Activated naive CD4-positive, alpha-beta T cell treated with anti-CD3 and anti-CD28 coated beads for 36 hours (primary cell): ENCODE results near the gene CAMTA1. TPM values are rescaled to one million over a fixed set of nuclear protein-coding genes. Genes with fewer than 3 reads are reported as not detected.

Experiments used
- CTCF ChIA-PET: fragments of 350-600 bp; sonication (Branson Sonifier 250); formaldehyde crosslinking; loops from one replicate; lab custom pipeline; 2021; ENCODE audit warnings: antibody characterized with exemption; lab: Charles Lee
- DNase-seq: peaks from one replicate; pipeline ENCODE4 v3.0.0-alpha.2; 2020
- H3K27ac Mint-ChIP-seq: one replicate; pipeline ENCODE4 v1.8.0; 2021; ENCODE audit warnings: mild to moderate bottlenecking, mixed read lengths
- H3K27me3 Mint-ChIP-seq: one replicate; pipeline ENCODE4 v1.8.0; 2021; ENCODE audit warnings: low read depth, mixed read lengths
- H3K36me3 Mint-ChIP-seq: one replicate; pipeline ENCODE4 v1.8.0; 2021; ENCODE audit warnings: low read depth, mixed read lengths
- H3K4me1 Mint-ChIP-seq: one replicate; pipeline ENCODE4 v1.8.0; 2021; ENCODE audit warnings: low read depth, mixed read lengths
- H3K4me3 Mint-ChIP-seq: one replicate; pipeline ENCODE4 v1.8.0; 2021; ENCODE audit warnings: mild to moderate bottlenecking, moderate library complexity, mixed read lengths
- H3K9me3 Mint-ChIP-seq: one replicate; pipeline ENCODE4 v1.8.0; 2021; ENCODE audit warnings: mixed read lengths
- intact Hi-C: fragments of 100-400 bp; cut with micrococcal nuclease; formaldehyde crosslinking; loops from one replicate; pipeline ENCODE4 v1.15.1; 2023
- total RNA-seq, 2 experiments: library from RNA; stranded (reverse); gene quantifications; one replicate each; pipeline ENCODE4 v1.2.3, GENCODE V29; 2021

CAMTA1 gene
- total RNA-seq, 2 experiments from 2014 or later: 61.5 to 70.9 TPM

DNA sequence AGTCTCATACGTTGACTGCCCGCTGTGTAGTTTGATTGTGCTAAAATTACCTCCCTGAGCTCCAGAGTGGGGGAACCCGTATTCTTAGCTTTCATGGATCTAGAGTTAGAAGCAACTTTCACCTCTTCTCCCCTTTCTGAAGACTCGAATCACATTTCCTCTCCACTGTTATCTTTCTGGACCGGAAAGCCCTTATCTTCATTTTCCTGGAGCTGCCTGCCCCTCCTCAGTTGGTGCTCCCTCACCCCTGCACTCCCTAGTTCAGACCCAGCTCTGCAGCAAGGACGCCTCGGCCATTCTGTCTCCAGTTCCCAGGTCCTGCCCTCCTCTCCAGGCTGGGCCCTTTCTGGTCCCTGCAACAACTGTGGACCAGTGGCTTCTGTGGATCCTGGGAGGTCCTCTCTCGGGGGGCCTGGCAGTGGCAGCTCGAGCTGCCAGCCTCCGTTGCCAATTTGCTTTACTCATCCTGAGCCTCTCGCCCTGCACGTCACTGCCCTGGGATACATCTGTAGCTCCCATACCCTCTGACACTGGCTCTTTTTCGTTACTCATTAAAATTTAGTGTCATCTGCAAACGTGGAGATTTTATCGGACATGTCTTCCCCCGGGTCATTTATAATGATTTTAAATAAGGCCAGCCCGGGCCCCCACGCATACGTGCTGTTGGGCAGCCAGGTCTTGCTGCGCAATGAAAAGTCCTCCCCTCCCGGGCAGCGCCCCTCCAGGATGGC lies 844.4 kb downstream of the CAMTA1 start:
- no peak for DNase-seq
- Mint-ChIP-seq H3K9me3 (no peaks in the 10 kb centered on the region), H3K4me3 (no peak overlapping the region), H3K27me3 (peaks cover 11% of the 10 kb centered on the region), H3K27ac (no peak overlapping the region), H3K36me3 (no peaks in the 10 kb centered on the region), H3K4me1 (no peaks in the 10 kb centered on the region)
- CTCF ChIA-PET: no interaction called here
- intact Hi-C loops: no loop called here

DNA sequence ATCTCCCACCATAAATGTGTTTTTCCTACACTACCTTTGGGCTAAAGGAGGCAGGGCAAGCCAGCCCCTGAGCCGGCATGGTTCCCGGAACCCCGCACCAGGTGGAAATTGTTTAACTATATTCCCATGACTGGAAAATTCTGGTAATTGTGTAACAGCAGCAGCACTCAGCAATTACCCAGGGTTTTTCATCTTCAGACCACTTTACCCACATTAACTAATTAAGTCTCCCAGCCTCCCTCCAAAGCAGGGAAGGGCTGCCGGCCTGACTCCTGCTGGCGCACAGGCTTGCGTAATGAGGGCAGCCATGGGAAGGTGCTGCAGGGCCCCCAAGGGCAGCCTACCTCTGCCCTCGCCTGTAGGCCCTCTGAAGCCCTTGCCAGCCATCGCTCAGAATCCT lies 845.1 kb downstream of the CAMTA1 start:
- DNase-seq: no peak
- Mint-ChIP-seq H3K27me3 (peaks cover 9% of the 10 kb centered on the region), H3K27ac (no peak overlapping the region), H3K4me1 (no peaks in the 10 kb centered on the region), H3K36me3 (no peaks in the 10 kb centered on the region), H3K9me3 (no peaks in the 10 kb centered on the region), H3K4me3 (no peak overlapping the region)
- intact Hi-C loops: no loop called here
- CTCF ChIA-PET: no interaction called here

DNA sequence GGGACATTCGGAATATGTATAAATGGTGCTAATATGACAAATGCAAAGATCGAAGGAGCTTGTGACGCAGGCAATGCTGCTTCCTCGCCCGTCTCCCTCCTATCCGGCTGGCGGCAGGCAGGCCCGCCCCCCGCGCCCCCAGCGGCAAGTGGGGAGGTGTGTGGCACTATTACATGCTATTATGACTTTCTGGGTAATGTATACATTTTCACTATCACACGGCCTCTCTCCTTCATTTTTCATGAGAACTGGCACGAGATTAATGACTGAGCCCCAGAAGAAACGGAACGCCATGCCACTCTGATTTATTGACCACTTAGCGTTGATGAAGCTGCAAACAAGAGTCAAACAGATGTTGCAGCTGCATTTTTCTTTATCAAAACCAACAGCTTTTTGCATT lies 846.9 kb downstream of the CAMTA1 start:
- intact Hi-C loops: no loop called here
- Mint-ChIP-seq H3K27ac (no peak overlapping the region), H3K36me3 (no peaks in the 10 kb centered on the region), H3K4me3 (no peak overlapping the region), H3K4me1 (no peaks in the 10 kb centered on the region), H3K9me3 (no peaks in the 10 kb centered on the region), H3K27me3 (peaks cover 9% of the 10 kb centered on the region)
- no peak for DNase-seq
- CTCF ChIA-PET: no interaction called here

- no peak for DNase-seq
- intact Hi-C loops: no loop called here
- no peaks in the 10 kb centered on the region for H3K36me3 Mint-ChIP-seq
- H3K27me3 Mint-ChIP-seq: peaks cover 9% of the 10 kb centered on the region
- no peak overlapping the region for H3K27ac Mint-ChIP-seq
- no peaks in the 10 kb centered on the region for H3K9me3 Mint-ChIP-seq
- H3K4me3 Mint-ChIP-seq: no peak overlapping the region
- CTCF ChIA-PET: no interaction called here
- no peaks in the 10 kb centered on the region for H3K4me1 Mint-ChIP-seq
Observed at GRCh38 chr1:7632681-7633080, 847.4 kb downstream of the CAMTA1 start.

DNA sequence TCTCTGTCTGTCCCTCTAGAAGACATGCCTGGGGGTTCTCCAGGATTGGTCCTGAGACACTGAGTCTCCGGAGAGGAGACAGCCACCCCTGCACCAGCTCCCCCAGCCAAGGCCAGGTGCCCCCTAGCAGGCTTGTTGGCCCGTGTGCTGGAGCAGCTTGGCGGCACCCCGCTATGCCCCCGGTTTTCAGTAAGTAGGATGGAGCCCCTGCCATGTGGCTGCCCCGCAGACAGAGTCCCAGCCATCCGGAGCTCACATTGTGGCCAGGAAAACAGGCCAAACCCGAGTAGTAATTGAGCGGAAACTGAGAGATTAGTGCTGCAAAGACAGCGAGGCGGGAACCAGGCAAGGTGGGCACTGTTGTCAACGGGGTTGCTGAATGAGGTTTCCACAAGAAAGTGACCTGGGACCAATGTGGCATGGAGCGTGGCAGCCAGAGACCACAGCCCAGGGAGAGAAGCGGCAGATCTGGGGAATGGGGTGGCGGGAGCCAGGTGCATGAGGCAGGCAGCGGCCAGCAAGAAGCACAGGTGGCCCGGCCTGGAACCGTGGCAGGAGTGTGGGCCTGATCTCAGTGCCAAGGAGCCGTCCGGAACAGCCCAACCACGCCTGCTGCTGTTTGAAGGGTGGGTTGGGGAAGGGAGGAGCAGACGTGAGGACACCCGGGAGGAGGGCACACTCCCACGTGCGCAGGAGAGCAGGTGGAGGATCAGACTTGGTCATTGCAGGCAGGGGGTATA lies 848.4 kb downstream of the CAMTA1 start:
- intact Hi-C loops: no loop called here
- no peak for DNase-seq
- H3K36me3 Mint-ChIP-seq: no peaks in the 10 kb centered on the region
- no peak overlapping the region for H3K4me3 Mint-ChIP-seq
- CTCF ChIA-PET: interaction anchor here (0.6 kb wide), 1 partner anchor 35 kb away, joined by 3 read pairs; no protein-coding TSS in a partner anchor
- no peaks in the 10 kb centered on the region for H3K9me3 Mint-ChIP-seq
- peaks cover 9% of the 10 kb centered on the region for H3K27me3 Mint-ChIP-seq
- no peak overlapping the region for H3K27ac Mint-ChIP-seq
- no peaks in the 10 kb centered on the region for H3K4me1 Mint-ChIP-seq

DNA sequence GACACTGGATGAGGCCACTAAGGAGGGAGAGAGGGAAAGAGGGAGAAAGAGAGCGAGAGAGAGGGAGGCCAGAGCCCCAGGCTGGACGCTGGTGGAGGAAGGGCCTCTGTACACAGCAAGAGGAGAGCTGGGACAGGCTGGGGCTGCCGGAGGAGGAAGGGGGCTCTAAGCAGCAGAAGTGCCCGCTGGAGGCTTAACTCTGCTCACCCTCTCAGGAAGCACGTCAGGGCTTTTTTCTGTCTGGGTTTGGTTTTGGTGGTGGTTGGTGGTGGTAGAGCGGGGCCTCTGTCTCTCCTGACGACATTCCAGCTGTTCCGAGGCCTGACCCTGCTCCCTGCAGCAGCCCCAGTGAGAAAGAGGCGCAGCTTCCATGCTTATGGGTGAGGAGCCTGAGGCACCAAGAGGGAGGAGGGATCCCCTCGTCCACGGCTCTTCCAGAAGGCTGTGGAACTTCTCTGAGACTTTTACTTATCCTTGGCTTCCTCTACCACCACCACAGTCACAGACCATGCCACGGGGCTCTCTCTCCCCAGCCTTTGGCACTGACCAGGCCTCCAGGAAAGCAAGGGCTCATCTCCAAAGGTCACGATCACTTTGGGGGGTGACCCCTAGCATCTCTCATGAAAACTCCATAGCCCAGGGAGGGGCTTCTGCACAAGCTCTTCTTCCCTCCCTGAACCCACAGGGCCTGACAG lies 849.4 kb downstream of the CAMTA1 start:
- DNase-seq: no peak
- Mint-ChIP-seq H3K27ac (no peak overlapping the region), H3K27me3 (peaks cover 9% of the 10 kb centered on the region), H3K4me1 (no peaks in the 10 kb centered on the region), H3K9me3 (no peaks in the 10 kb centered on the region), H3K4me3 (no peak overlapping the region), H3K36me3 (no peaks in the 10 kb centered on the region)
- intact Hi-C loops: no loop called here
- CTCF ChIA-PET: no interaction called here

- Mint-ChIP-seq H3K9me3 (no peaks in the 10 kb centered on the region), H3K4me3 (no peak overlapping the region), H3K4me1 (no peaks in the 10 kb centered on the region), H3K27me3 (peaks cover 9% of the 10 kb centered on the region), H3K27ac (no peak overlapping the region), H3K36me3 (no peaks in the 10 kb centered on the region)
- CTCF ChIA-PET: no interaction called here
- intact Hi-C loops: no loop called here
- DNase-seq: no peak
Observed at GRCh38 chr1:7636795-7637526, 851.7 kb downstream of the CAMTA1 start.

GRCh38 chr1:7638078-7638477 lies 852.8 kb downstream of the CAMTA1 start:
- Mint-ChIP-seq H3K36me3 (no peaks in the 10 kb centered on the region), H3K9me3 (no peaks in the 10 kb centered on the region), H3K4me3 (no peak overlapping the region), H3K27me3 (peaks cover 2% of the 10 kb centered on the region), H3K4me1 (no peaks in the 10 kb centered on the region), H3K27ac (no peak overlapping the region)
- intact Hi-C loops: no loop called here
- no peak for DNase-seq
- CTCF ChIA-PET: interaction anchor here (1.4 kb wide), 1 partner anchor 9 kb away, joined by 5 read pairs; no protein-coding TSS in a partner anchor

GRCh38 chr1:7639435-7640131 lies 854.3 kb downstream of the CAMTA1 start:
- H3K4me1 Mint-ChIP-seq: no peaks in the 10 kb centered on the region
- no peak overlapping the region for H3K27ac Mint-ChIP-seq
- H3K27me3 Mint-ChIP-seq: peaks cover 2% of the 10 kb centered on the region
- no peaks in the 10 kb centered on the region for H3K9me3 Mint-ChIP-seq
- DNase-seq: no peak
- CTCF ChIA-PET: no interaction called here
- intact Hi-C loops: loop anchor here (10.0 kb wide), 1 partner anchor 85 kb away; no protein-coding TSS in a partner anchor
- no peak overlapping the region for H3K4me3 Mint-ChIP-seq
- H3K36me3 Mint-ChIP-seq: no peaks in the 10 kb centered on the region

DNA sequence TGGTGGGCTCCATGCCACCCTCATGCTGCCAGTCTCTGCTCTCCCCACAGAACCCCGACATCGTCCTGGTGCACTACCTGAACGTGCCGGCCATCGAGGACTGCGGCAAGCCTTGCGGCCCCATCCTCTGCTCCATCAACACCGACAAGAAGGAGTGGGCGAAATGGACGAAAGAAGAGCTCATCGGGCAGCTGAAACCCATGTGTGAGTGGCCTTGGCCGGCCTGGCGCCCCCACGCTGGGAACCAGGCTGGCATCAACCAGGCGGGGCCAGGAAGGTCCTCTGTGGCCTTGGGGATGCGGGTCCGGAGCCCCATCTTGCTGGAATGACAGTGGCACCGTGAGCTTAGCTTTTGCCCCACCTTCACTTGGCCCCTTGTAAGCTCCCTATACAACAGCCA lies 855.1 kb downstream of the CAMTA1 start:
- Mint-ChIP-seq H3K4me3 (no peak overlapping the region), H3K9me3 (no peaks in the 10 kb centered on the region), H3K4me1 (no peaks in the 10 kb centered on the region), H3K27ac (no peak overlapping the region), H3K36me3 (no peaks in the 10 kb centered on the region), H3K27me3 (no peaks in the 10 kb centered on the region)
- CTCF ChIA-PET: no interaction called here
- intact Hi-C loops: loop anchor here (10.0 kb wide), 1 partner anchor 86 kb away; no protein-coding TSS in a partner anchor
- no peak for DNase-seq

GRCh38 chr1:7640920-7641585 lies 855.8 kb downstream of the CAMTA1 start:
- H3K4me1 Mint-ChIP-seq: no peaks in the 10 kb centered on the region
- CTCF ChIA-PET: no interaction called here
- no peaks in the 10 kb centered on the region for H3K36me3 Mint-ChIP-seq
- no peak overlapping the region for H3K27ac Mint-ChIP-seq
- H3K27me3 Mint-ChIP-seq: no peaks in the 10 kb centered on the region
- no peaks in the 10 kb centered on the region for H3K9me3 Mint-ChIP-seq
- no peak overlapping the region for H3K4me3 Mint-ChIP-seq
- intact Hi-C loops: loop anchor here (10.0 kb wide), 1 partner anchor 86 kb away; no protein-coding TSS in a partner anchor
- DNase-seq: no peak
